ENCODE measurements around the gene GMPR.

DNA sequence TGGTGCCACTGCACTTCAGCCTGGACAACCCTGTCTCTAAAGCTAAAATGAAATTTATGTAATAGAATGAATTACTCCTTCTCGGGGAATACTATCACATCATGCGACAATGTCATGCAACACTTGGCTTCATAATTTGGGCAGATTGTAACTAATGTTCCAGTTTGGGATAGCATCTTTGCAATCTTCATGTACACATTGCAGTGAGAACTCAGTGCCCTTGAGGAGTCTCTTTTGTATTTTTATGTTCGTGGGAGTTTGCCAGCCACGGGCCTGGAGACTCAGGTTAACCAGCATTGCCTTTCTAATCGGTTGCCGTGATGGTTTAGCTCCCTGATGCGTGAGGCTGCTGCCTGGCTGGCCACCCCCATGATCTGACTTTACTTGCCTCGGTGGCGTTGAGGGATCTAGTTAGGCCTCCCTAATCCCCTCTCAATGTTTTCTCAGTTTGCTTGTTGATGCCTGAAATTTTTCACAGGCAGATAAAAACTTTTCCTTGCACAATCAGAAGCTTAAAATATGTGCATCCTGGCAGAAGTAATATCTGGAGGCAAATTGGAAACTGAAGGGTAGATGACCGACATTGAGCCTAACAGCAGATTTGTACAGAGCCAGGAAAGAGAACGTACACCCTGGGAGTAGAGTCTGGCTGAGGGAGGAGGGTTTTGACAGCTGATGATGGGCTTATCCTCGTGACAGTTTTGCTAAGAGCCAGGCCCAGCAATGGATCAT, 2.4 kb downstream of the GMPR start:
- TF ChIP-seq, protein P1, sequence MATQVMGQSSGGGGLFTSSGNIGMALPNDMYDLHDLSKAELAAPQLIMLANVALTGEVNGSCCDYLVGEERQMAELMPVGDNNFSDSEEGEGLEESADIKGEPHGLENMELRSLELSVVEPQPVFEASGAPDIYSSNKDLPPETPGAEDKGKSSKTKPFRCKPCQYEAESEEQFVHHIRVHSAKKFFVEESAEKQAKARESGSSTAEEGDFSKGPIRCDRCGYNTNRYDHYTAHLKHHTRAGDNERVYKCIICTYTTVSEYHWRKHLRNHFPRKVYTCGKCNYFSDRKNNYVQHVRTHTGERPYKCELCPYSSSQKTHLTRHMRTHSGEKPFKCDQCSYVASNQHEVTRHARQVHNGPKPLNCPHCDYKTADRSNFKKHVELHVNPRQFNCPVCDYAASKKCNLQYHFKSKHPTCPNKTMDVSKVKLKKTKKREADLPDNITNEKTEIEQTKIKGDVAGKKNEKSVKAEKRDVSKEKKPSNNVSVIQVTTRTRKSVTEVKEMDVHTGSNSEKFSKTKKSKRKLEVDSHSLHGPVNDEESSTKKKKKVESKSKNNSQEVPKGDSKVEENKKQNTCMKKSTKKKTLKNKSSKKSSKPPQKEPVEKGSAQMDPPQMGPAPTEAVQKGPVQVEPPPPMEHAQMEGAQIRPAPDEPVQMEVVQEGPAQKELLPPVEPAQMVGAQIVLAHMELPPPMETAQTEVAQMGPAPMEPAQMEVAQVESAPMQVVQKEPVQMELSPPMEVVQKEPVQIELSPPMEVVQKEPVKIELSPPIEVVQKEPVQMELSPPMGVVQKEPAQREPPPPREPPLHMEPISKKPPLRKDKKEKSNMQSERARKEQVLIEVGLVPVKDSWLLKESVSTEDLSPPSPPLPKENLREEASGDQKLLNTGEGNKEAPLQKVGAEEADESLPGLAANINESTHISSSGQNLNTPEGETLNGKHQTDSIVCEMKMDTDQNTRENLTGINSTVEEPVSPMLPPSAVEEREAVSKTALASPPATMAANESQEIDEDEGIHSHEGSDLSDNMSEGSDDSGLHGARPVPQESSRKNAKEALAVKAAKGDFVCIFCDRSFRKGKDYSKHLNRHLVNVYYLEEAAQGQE (IDR thresholded peaks at IDR 0.05; ENCODE audit: low read depth, low read length), result no peak
- TF ChIP-seq CHD2 (IDR thresholded peaks at IDR 0.05; ENCODE audit: borderline replicate concordance, low read depth, low read length) (no peak), FOS (IDR thresholded peaks at IDR 0.05; ENCODE audit: borderline replicate concordance, extremely low read depth, insufficient read length) (no peak), SIX5 (IDR thresholded peaks at IDR 0.05; ENCODE audit: low read depth, low read length, severe bottlenecking) (no peak), EZH2 (IDR thresholded peaks at IDR 0.05; ENCODE audit: borderline replicate concordance, control insufficient read depth, low read depth, low read length) (no peak), NR2C2 (IDR thresholded peaks at IDR 0.05; ENCODE audit: borderline replicate concordance, control insufficient read depth, insufficient read length, low read depth) (no peak), EGR1 (IDR thresholded peaks at IDR 0.05; ENCODE audit: borderline replicate concordance in 1 of 2, low read depth in 2 of 2, low read length in 2 of 2) (no peak)
- TF ChIP-seq, protein P2, sequence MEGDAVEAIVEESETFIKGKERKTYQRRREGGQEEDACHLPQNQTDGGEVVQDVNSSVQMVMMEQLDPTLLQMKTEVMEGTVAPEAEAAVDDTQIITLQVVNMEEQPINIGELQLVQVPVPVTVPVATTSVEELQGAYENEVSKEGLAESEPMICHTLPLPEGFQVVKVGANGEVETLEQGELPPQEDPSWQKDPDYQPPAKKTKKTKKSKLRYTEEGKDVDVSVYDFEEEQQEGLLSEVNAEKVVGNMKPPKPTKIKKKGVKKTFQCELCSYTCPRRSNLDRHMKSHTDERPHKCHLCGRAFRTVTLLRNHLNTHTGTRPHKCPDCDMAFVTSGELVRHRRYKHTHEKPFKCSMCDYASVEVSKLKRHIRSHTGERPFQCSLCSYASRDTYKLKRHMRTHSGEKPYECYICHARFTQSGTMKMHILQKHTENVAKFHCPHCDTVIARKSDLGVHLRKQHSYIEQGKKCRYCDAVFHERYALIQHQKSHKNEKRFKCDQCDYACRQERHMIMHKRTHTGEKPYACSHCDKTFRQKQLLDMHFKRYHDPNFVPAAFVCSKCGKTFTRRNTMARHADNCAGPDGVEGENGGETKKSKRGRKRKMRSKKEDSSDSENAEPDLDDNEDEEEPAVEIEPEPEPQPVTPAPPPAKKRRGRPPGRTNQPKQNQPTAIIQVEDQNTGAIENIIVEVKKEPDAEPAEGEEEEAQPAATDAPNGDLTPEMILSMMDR (IDR thresholded peaks at IDR 0.05 in 2 of 3, conservative IDR thresholded peaks at IDR 0.05 in 1 of 3; ENCODE audit: control insufficient read depth in 2 of 3, extremely low read depth in 1 of 3, insufficient read depth in 1 of 3, low read depth in 3 of 3, low read length in 3 of 3), result no peak
